Esophagus muscularis mucosa (tissue), 4 donors: ENCODE data around the gene ATP2B1. TPM values are rescaled to one million over a fixed set of nuclear protein-coding genes. Genes with fewer than 3 reads are reported as not detected.

Experiments used
- DNase-seq: peaks from one replicate; pipeline ENCODE4 v3.0.0-alpha.2; 2017; ENCODE audit errors: extremely low spot score
- H3K27ac ChIP-seq, 4 donors: fragments of 200-600 bp; sonication (generic); replicated peaks in 1 of 4; 1 replicate in 3 of 4; 2 replicates in 1 of 4; pipeline ENCODE4 v1.5.1; 2016 to 2019; ENCODE audit warnings: mild to moderate bottlenecking in 1 of 4
- H3K27me3 ChIP-seq, 4 donors: fragments of 200-600 bp; sonication (generic); one replicate each; pipeline versions ENCODE4 v1.5.1 to v1.6.0; 2016 to 2019
- H3K36me3 ChIP-seq, 4 donors: fragments of 200-600 bp; sonication (generic); one replicate each; pipeline ENCODE4 v1.5.1; 2016 to 2019
- H3K4me1 ChIP-seq, 4 donors: fragments of 200-600 bp; sonication (generic); one replicate each; pipeline ENCODE4 v1.5.1; 2016 to 2019
- H3K4me3 ChIP-seq, 4 donors: fragments of 200-600 bp; sonication (generic); 1 replicate in 2 of 4; 2 replicates in 2 of 4; pipeline ENCODE4 v1.5.1; 2016 to 2019; ENCODE audit warnings: mild to moderate bottlenecking in 4 of 4, moderate library complexity in 1 of 4
- H3K9me3 ChIP-seq, 4 donors: fragments of 200-600 bp; sonication (generic); 1 replicate in 3 of 4; 2 replicates in 1 of 4; pipeline ENCODE4 v1.5.1; 2016 to 2019
- EP300 ChIP-seq: sonication (generic); formaldehyde crosslinking; IDR thresholded peaks from one replicate; pipeline ENCODE4 v1.6.1; 2017; ENCODE audit warnings: antibody characterized with exemption
- POLR2A ChIP-seq: fragments of 450-650 bp; IDR thresholded peaks from one replicate; pipeline ENCODE4 v1.6.1; 2017; ENCODE audit warnings: antibody characterized with exemption, moderate library complexity, mild to moderate bottlenecking, low read depth
- POLR2AphosphoS5 ChIP-seq, 2 donors: sonication (generic); formaldehyde crosslinking; IDR thresholded peaks; one replicate each; pipeline ENCODE4 v1.6.1; 2017; ENCODE audit warnings: antibody characterized with exemption in 2 of 2
- WGBS: methylation state at CpG from one replicate; pipeline ENCODE4 v1.1.5; 2018; 5-methylcytosine and 5-hydroxymethylcytosine counted together
- intact Hi-C: fragments of 100-400 bp; cut with DNase I; formaldehyde crosslinking; loops from one replicate; pipeline ENCODE4 v1.15.1; 2023
- total RNA-seq, 4 donors: library from RNA; depleted of rRNA; stranded (reverse); fragments of >200 nt; gene quantifications; one replicate each; pipeline versions ENCODE4 v1.1.0 to v1.2.1, GENCODE V29; 2016
- TF ChIP-seq, protein P1 (sequence below), 3 experiments: fragments of 200-600 bp in 2 of 3; fragments of 450-650 bp in 1 of 3; sonication (generic) in 2 of 3; IDR thresholded peaks; one replicate each; pipeline ENCODE4 v1.5.1; 2017 to 2019; ENCODE audit warnings: antibody characterized with exemption in 3 of 3, mild to moderate bottlenecking in 2 of 3, moderate library complexity in 1 of 3

Gene ATP2B1
- total RNA-seq, 4 donors from 2014 or later = 16.0 to 36.9 (median 20.7) TPM

DNA sequence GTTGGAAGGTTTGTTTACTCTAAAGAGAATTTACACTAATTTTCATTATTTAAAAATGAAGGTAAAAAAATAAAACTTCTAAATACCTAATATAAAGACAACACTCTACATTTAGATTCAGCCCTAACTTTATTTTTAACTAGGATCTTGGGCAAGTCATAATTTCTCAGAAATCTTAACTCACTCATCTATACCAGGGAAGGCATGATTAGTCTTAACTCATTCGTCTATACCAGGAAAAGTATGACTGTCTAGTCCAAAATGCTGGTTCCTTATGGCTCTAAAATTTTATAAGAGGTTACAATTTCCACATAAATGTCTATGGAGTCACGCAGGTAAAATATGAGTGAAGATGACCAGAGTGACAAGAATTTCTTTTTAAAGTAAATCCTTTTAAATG lies 130.1 kb downstream of the ATP2B1 start:
- no peak for TF ChIP-seq EP300
- TF ChIP-seq, protein P1, sequence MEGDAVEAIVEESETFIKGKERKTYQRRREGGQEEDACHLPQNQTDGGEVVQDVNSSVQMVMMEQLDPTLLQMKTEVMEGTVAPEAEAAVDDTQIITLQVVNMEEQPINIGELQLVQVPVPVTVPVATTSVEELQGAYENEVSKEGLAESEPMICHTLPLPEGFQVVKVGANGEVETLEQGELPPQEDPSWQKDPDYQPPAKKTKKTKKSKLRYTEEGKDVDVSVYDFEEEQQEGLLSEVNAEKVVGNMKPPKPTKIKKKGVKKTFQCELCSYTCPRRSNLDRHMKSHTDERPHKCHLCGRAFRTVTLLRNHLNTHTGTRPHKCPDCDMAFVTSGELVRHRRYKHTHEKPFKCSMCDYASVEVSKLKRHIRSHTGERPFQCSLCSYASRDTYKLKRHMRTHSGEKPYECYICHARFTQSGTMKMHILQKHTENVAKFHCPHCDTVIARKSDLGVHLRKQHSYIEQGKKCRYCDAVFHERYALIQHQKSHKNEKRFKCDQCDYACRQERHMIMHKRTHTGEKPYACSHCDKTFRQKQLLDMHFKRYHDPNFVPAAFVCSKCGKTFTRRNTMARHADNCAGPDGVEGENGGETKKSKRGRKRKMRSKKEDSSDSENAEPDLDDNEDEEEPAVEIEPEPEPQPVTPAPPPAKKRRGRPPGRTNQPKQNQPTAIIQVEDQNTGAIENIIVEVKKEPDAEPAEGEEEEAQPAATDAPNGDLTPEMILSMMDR (IDR thresholded peaks at IDR 0.05) = no peak
- TF ChIP-seq POLR2AphosphoS5 (IDR thresholded peaks at IDR 0.05) = no peak
- no peak for TF ChIP-seq POLR2A
- intact Hi-C loops = no loop called here
- Histone ChIP-seq H3K36me3 (no peaks in the 10 kb centered on the region), H3K27ac (no peak overlapping the region), H3K4me1 (peaks cover 0 to 4% (median 0%) of the 10 kb centered on the region in 4 donors), H3K27me3 (no peaks in the 10 kb centered on the region), H3K4me3 (no peak overlapping the region), H3K9me3 (no peaks in the 10 kb centered on the region)
- WGBS = 96% methylated on average over 2 of the region's 2 CpGs
- no peak for DNase-seq

DNA sequence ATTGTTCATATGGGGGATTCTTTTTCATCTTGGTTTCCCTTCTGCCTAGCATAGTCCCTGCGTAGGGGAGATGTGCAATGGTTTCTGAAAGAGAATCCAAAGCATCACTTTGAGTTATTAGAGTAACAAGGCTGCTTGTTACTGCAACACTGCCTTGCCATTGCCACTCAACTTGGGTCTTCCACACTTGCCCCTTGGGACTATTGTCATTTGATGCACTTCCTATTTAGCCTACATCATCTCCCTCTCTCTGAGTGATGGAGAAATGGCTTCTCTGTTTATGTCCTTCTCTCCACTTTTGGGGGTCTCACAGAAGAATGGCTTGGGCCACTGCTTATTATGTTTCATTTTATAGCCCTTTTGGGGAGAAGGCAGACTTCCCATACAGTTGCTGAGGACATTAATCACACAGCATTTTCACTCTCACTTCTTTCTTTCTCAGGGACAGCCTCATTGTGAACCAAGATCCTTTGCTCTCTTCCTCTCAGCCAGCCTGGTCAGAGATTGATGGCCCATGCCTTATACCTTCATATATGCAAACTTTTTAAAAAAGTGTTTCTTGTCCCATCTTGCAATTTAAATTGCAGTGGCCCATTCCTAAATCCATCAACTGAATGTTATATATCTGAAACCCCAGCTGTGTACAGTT lies 131.9 kb downstream of the ATP2B1 start:
- no peak for TF ChIP-seq EP300
- TF ChIP-seq POLR2AphosphoS5 (IDR thresholded peaks at IDR 0.05) = no peak
- TF ChIP-seq, protein P1 (IDR thresholded peaks at IDR 0.05) = no peak
- no peak for TF ChIP-seq POLR2A
- 94% methylated on average over 1 of the region's 1 CpG for WGBS

DNA sequence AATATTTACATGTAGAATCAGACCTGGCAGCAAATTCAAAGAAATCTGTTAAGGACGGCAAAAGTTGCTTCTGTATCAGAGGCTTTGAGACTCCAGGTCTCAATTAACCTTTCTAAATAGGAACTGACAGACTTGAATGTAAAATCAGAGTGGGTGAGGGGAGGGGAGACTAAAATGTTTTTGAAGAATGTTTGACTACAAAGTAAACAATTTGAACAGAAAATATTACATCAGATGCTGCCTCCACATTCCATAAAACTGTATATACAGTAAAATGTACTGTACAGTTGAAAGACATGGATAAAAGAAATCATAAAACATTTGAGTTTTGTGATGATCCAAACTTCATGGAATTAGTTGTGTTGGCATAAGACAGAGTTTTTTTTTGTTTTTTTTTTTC lies 133.3 kb downstream of the ATP2B1 start:
- no peaks in the 10 kb centered on the region for H3K9me3 ChIP-seq
- TF ChIP-seq POLR2A (no peak), POLR2AphosphoS5 (IDR thresholded peaks at IDR 0.05) (no peak), EP300 (no peak)
- TF ChIP-seq, protein P1 (IDR thresholded peaks at IDR 0.05) = no peak
- H3K27ac ChIP-seq = no peak overlapping the region
- no peak for DNase-seq
- intact Hi-C loops = no loop called here
- no peak overlapping the region for H3K4me3 ChIP-seq
- 80% methylated on average over 1 of the region's 1 CpG for WGBS
- H3K27me3 ChIP-seq = no peaks in the 10 kb centered on the region
- no peaks in the 10 kb centered on the region for H3K36me3 ChIP-seq
- peaks cover 0 to 4% (median 0%) of the 10 kb centered on the region in 4 donors for H3K4me1 ChIP-seq

More for the DNA sequence above, 131.9 kb downstream of the ATP2B1 start:
- Histone ChIP-seq H3K36me3 (no peaks in the 10 kb centered on the region), H3K27ac (no peak overlapping the region), H3K9me3 (no peaks in the 10 kb centered on the region), H3K4me3 (no peak overlapping the region), H3K4me1 (peaks cover 0 to 4% (median 0%) of the 10 kb centered on the region in 4 donors), H3K27me3 (no peaks in the 10 kb centered on the region)
- no peak for DNase-seq
- intact Hi-C loops = no loop called here

DNA sequence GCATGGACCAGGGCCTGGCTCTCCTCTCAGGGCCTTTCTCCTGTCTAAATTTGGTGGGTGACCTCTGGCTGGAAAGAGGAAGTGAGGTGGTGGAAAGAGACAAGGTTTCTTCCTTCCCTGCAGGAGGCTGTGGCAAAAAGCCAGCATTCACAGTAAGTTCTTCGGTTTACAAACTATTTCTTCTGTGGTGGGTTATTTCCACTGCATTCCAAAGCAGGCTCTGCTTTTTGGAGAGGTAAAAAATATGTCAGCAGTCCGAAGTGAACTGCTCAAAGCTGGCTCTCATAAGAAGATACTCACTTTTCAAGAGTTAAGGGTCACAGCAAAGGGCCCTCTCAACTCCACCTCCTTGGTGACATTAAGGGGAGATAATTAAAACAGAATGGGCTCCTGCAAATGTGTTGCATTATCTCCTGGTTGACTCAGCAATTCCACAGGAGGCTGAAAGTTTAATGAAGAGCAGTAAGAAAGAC lies 133.9 kb downstream of the ATP2B1 start:
- intact Hi-C loops = no loop called here
- Histone ChIP-seq H3K4me1 (peaks cover 0 to 4% (median 0%) of the 10 kb centered on the region in 4 donors), H3K9me3 (no peaks in the 10 kb centered on the region), H3K27ac (no peak overlapping the region), H3K27me3 (no peaks in the 10 kb centered on the region), H3K4me3 (no peak overlapping the region), H3K36me3 (no peaks in the 10 kb centered on the region)
- 34% methylated on average over 2 of the region's 2 CpGs for whole genome bisulfite sequencing
- no peak for DNase-seq
- TF ChIP-seq EP300 (no peak), POLR2A (no peak), POLR2AphosphoS5 (IDR thresholded peaks at IDR 0.05) (no peak)
- TF ChIP-seq, protein P1 (IDR thresholded peaks at IDR 0.05) = no peak
